Astrocyte (in vitro differentiated cells and primary cell): Measurements from ENCODE around the gene COPE. TPM values are rescaled to one million over a fixed set of nuclear protein-coding genes. Genes with fewer than 3 reads are reported as not detected.

Experiments
- DNase-seq: peaks from one replicate; pipeline ENCODE4 v3.0.0-alpha.2; 2010; ENCODE audit warnings: low read depth
- FAIRE-seq: peaks from 2 replicates; lab custom pipeline; 2011; peaks lifted over from hg19 to GRCh38; lab: Jason Lieb, UNC
- H2AFZ ChIP-seq: 2 replicates; pipeline ENCODE4 v1.6.0; 2012; ENCODE audit warnings: low read depth, low read length, inconsistent platforms
- H3K27ac ChIP-seq: 2 replicates; pipeline ENCODE4 v1.5.1; 2011; ENCODE audit warnings: low read depth, low read length, inconsistent platforms
- H3K27me3 ChIP-seq: 2 replicates; pipeline ENCODE4 v1.6.0; 2011; ENCODE audit warnings: low read length, inconsistent platforms; ENCODE audit not compliant: insufficient read depth
- H3K36me3 ChIP-seq: 2 replicates; pipeline ENCODE4 v1.5.1; 2011; ENCODE audit warnings: low read length, inconsistent platforms; ENCODE audit not compliant: insufficient read depth
- H3K4me1 ChIP-seq: 2 replicates; pipeline ENCODE4 v1.5.1; 2011; ENCODE audit warnings: low read length, inconsistent platforms; ENCODE audit not compliant: insufficient read depth
- H3K4me2 ChIP-seq: 2 replicates; pipeline ENCODE4 v1.6.0; 2012; ENCODE audit warnings: low read length, inconsistent platforms
- H3K4me3 ChIP-seq: 2 replicates; pipeline ENCODE4 v1.5.1; 2011; ENCODE audit warnings: low read depth, mild to moderate bottlenecking, low read length, inconsistent platforms; ENCODE audit not compliant: insufficient read depth
- H3K79me2 ChIP-seq: 2 replicates; pipeline ENCODE4 v1.6.0; 2012; ENCODE audit warnings: mild to moderate bottlenecking, low read length, inconsistent platforms; ENCODE audit not compliant: insufficient read depth
- H3K9ac ChIP-seq: 2 replicates; pipeline ENCODE4 v1.6.0; 2012; ENCODE audit warnings: mild to moderate bottlenecking, low read length, inconsistent platforms
- H3K9me3 ChIP-seq: 2 replicates; pipeline ENCODE4 v1.5.1; 2012; ENCODE audit warnings: low read depth, mild to moderate bottlenecking, low read length, inconsistent platforms; ENCODE audit not compliant: insufficient read depth
- H4K20me1 ChIP-seq: 2 replicates; pipeline ENCODE4 v1.6.0; 2012; ENCODE audit warnings: low read length, inconsistent platforms; ENCODE audit not compliant: insufficient read depth
- H3K27ac Mint-ChIP-seq: one replicate; pipeline ENCODE4 v1.8.0; 2021; ENCODE audit warnings: mild to moderate bottlenecking, mixed read lengths; ENCODE audit not compliant: unreplicated experiment
- H3K27me3 Mint-ChIP-seq: one replicate; pipeline ENCODE4 v1.8.0; 2021; ENCODE audit warnings: low read depth, mixed read lengths; ENCODE audit not compliant: unreplicated experiment
- H3K36me3 Mint-ChIP-seq: one replicate; pipeline ENCODE4 v1.8.0; 2021; ENCODE audit warnings: low read depth, mixed read lengths; ENCODE audit not compliant: unreplicated experiment
- H3K4me1 Mint-ChIP-seq: one replicate; pipeline ENCODE4 v1.8.0; 2021; ENCODE audit warnings: low read depth, mixed read lengths; ENCODE audit not compliant: unreplicated experiment
- H3K4me3 Mint-ChIP-seq: one replicate; pipeline ENCODE4 v1.8.0; 2021; ENCODE audit warnings: mild to moderate bottlenecking, moderate library complexity, mixed read lengths; ENCODE audit not compliant: unreplicated experiment
- H3K9me3 Mint-ChIP-seq: one replicate; pipeline ENCODE4 v1.8.0; 2021; ENCODE audit warnings: mild to moderate bottlenecking, mixed read lengths; ENCODE audit not compliant: unreplicated experiment
- CTCF ChIP-seq: IDR thresholded peaks from 2 replicates; pipeline ENCODE4 v1.5.1; 2011; ENCODE audit warnings: low read depth, mild to moderate bottlenecking, inconsistent platforms, low read length, moderate library complexity; ENCODE audit not compliant: insufficient read depth
- EZH2 ChIP-seq: IDR thresholded peaks from 2 replicates; pipeline ENCODE4 v1.6.1; 2012; ENCODE audit warnings: mild to moderate bottlenecking, low read length, inconsistent platforms; ENCODE audit not compliant: insufficient read depth
- total RNA-seq: library from RNA; stranded (reverse); gene quantifications from 2 replicates; pipeline ENCODE4 v1.2.1, GENCODE V29; 2021

Gene COPE
- total RNA-seq, 1 donor from 2014 or later, result 298 TPM

GRCh38 chr19:18948075-18948975 is 29.1 kb upstream of the COPE start:
- H2AFZ ChIP-seq, result no peak overlapping the region
- Mint-ChIP-seq H3K4me1 (no peaks in the 10 kb centered on the region), H3K9me3 (no peaks in the 10 kb centered on the region), H3K36me3 (peaks cover 14% of the 10 kb centered on the region), H3K4me3 (no peak overlapping the region), H3K27ac (no peak overlapping the region), H3K27me3 (peaks cover 23% of the 10 kb centered on the region)
- H3K9ac ChIP-seq, result no peak overlapping the region
- TF ChIP-seq CTCF (no peak), EZH2 (no peak)
- H3K4me1 ChIP-seq, result no peaks in the 10 kb centered on the region
- no peaks in the 10 kb centered on the region for H3K36me3 ChIP-seq
- DNase-seq (no peak), FAIRE-seq (no peak)
- no peaks in the 10 kb centered on the region for H3K9me3 ChIP-seq
- H3K4me2 ChIP-seq, result no peak overlapping the region
- H3K4me3 ChIP-seq, result no peak overlapping the region
- peaks cover 4% of the 10 kb centered on the region for H4K20me1 ChIP-seq
- no peaks in the 10 kb centered on the region for H3K79me2 ChIP-seq
- no peak overlapping the region for H3K27ac ChIP-seq
- no peaks in the 10 kb centered on the region for H3K27me3 ChIP-seq

- DNase-seq, result no peak
- Mint-ChIP-seq H3K36me3 (peaks cover 14% of the 10 kb centered on the region), H3K27me3 (peaks cover 26% of the 10 kb centered on the region), H3K4me1 (peaks cover under 1% of the 10 kb centered on the region), H3K27ac (no peak overlapping the region), H3K9me3 (no peaks in the 10 kb centered on the region), H3K4me3 (no peak overlapping the region)
- Histone ChIP-seq H3K27ac (no peak overlapping the region), H3K4me1 (no peaks in the 10 kb centered on the region), H3K36me3 (no peaks in the 10 kb centered on the region), H2AFZ (no peak overlapping the region), H3K79me2 (no peaks in the 10 kb centered on the region), H3K9me3 (no peaks in the 10 kb centered on the region), H3K4me2 (no peak overlapping the region), H3K4me3 (no peak overlapping the region), H3K27me3 (no peaks in the 10 kb centered on the region), H3K9ac (no peak overlapping the region), H4K20me1 (peaks cover 6% of the 10 kb centered on the region)
- no peak for FAIRE-seq
- TF ChIP-seq CTCF (no peak), EZH2 (no peak)
Measured at GRCh38 chr19:18946918-18947317, 27.7 kb upstream of the COPE start.

- Mint-ChIP-seq H3K36me3 (peaks cover 14% of the 10 kb centered on the region), H3K4me3 (no peak overlapping the region), H3K27me3 (peaks cover 23% of the 10 kb centered on the region), H3K27ac (no peak overlapping the region), H3K9me3 (no peaks in the 10 kb centered on the region), H3K4me1 (peaks cover 2% of the 10 kb centered on the region)
- H4K20me1 ChIP-seq, result peaks cover 11% of the 10 kb centered on the region
- H3K36me3 ChIP-seq, result no peaks in the 10 kb centered on the region
- TF ChIP-seq CTCF (no peak), EZH2 (no peak)
- no peaks in the 10 kb centered on the region for H3K79me2 ChIP-seq
- H3K9me3 ChIP-seq, result no peaks in the 10 kb centered on the region
- peaks cover 5% of the 10 kb centered on the region for H3K4me1 ChIP-seq
- no peak overlapping the region for H2AFZ ChIP-seq
- no peak overlapping the region for H3K27ac ChIP-seq
- no peaks in the 10 kb centered on the region for H3K27me3 ChIP-seq
- DNase-seq, result no peak
- FAIRE-seq, result no peak
- no peak overlapping the region for H3K4me2 ChIP-seq
- no peak overlapping the region for H3K4me3 ChIP-seq
- H3K9ac ChIP-seq, result no peak overlapping the region
Measured at GRCh38 chr19:18946335-18946734, 27.1 kb upstream of the COPE start.
